ENCODE measurements around the gene CAMK1G. TPM values are rescaled to one million over a fixed set of nuclear protein-coding genes. Genes with fewer than 3 reads are reported as not detected.

Gene CAMK1G
- total and polyA plus RNA-seq, 3 donors from 2014 or later, result 1.1 to 2.0 (median 1.4) TPM

GRCh38 chr1:209618756-209619420, 35.4 kb downstream of the CAMK1G start:
- Histone ChIP-seq H3K27ac (no peak overlapping the region), H3K36me3 (ENCODE audit: low read depth, missing control alignments) (no peaks in the 10 kb centered on the region), H3K4me3 (no peak overlapping the region), H3K9me3 (no peaks in the 10 kb centered on the region), H3K4me1 (peaks cover 18% of the 10 kb centered on the region), H3K27me3 (no peaks in the 10 kb centered on the region)
- TF ChIP-seq CTCF (IDR thresholded peaks at IDR 0.05) (no peak), POLR2A (IDR thresholded peaks at IDR 0.05) (no peak)
- WGBS, 2 donors, result 76 to 77% methylated on average over 5 to 6 of the region's 6 CpGs
- DNase-seq, result no peak
- intact Hi-C loops (cut with DNase I; ENCODE audit: low total_unique reads), result no loop called here

GRCh38 chr1:209619696-209620486, 36.4 kb downstream of the CAMK1G start:
- no peaks in the 10 kb centered on the region for H3K36me3 ChIP-seq (ENCODE audit: low read depth, missing control alignments)
- WGBS, 2 donors, result 87 to 91% methylated on average over 7 of the region's 7 CpGs
- no peak overlapping the region for H3K4me3 ChIP-seq
- H3K9me3 ChIP-seq, result no peaks in the 10 kb centered on the region
- no peak overlapping the region for H3K27ac ChIP-seq
- intact Hi-C loops (cut with DNase I; ENCODE audit: low total_unique reads), result no loop called here
- no peak for DNase-seq
- H3K4me1 ChIP-seq, result peaks cover 18% of the 10 kb centered on the region
- no peak for TF ChIP-seq POLR2A (IDR thresholded peaks at IDR 0.05)
- no peak for TF ChIP-seq CTCF (IDR thresholded peaks at IDR 0.05)
- H3K27me3 ChIP-seq, result no peaks in the 10 kb centered on the region

GRCh38 chr1:209620487-209620884, 37.0 kb downstream of the CAMK1G start:
- H3K4me3 ChIP-seq, result no peak overlapping the region
- 81 to 92% methylated on average over 3 of the region's 3 CpGs for WGBS, 2 donors
- H3K4me1 ChIP-seq, result peaks cover 18% of the 10 kb centered on the region
- H3K27ac ChIP-seq, result no peak overlapping the region
- no peaks in the 10 kb centered on the region for H3K9me3 ChIP-seq
- H3K27me3 ChIP-seq, result no peaks in the 10 kb centered on the region
- intact Hi-C loops (cut with DNase I; ENCODE audit: low total_unique reads), result no loop called here
- no peaks in the 10 kb centered on the region for H3K36me3 ChIP-seq (ENCODE audit: low read depth, missing control alignments)
- TF ChIP-seq CTCF (IDR thresholded peaks at IDR 0.05), result no peak
- no peak for TF ChIP-seq POLR2A (IDR thresholded peaks at IDR 0.05)
- no peak for DNase-seq

- TF ChIP-seq POLR2A (IDR thresholded peaks at IDR 0.05) (no peak), CTCF (IDR thresholded peaks at IDR 0.05) (no peak)
- WGBS, 2 donors, result 35 to 41% methylated on average over 4 of the region's 4 CpGs
- Histone ChIP-seq H3K9me3 (no peaks in the 10 kb centered on the region), H3K27me3 (no peaks in the 10 kb centered on the region), H3K4me3 (no peak overlapping the region), H3K4me1 (peaks cover 18% of the 10 kb centered on the region), H3K36me3 (ENCODE audit: low read depth, missing control alignments) (no peaks in the 10 kb centered on the region), H3K27ac (no peak overlapping the region)
- DNase-seq, result no peak
- intact Hi-C loops (cut with DNase I; ENCODE audit: low total_unique reads), result no loop called here
Measured at GRCh38 chr1:209621286-209621685, 37.8 kb downstream of the CAMK1G start.

All from testis (tissue), 3 donors.